Measurements from ENCODE around the gene PLPP3.

Gene PLPP3

DNA sequence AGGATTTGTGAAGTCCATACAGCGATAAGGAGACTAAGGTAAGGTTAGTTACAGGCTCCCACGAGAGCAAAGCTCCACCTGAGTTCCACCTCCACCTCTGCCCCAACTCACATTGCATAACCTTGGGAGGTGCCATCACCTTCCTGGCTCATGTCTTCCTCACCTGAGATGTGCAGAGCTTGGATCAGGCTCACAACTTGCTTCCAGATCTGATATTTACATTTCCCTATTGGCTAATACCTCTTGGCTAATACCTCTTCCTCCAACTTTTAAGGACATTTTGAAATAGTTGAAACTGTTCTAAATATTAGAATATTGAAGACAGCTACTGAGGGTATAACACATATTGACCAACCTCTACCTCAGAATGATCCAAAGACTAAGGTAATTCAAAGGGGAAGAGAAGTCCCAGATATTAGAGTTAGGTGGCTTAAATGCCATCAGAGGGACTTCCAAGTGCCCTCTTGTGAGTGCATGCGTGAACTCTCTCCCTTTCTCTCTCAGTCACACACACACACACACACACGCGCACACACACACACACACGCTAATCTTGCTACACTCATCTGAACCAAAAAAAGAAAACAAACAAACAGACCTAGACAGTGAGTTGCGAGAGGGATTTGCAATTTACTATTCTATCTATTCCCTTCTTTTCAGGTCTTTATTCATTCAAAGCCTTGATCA lies 134.3 kb downstream of the PLPP3 start:
- TF ChIP-seq, protein P1, sequence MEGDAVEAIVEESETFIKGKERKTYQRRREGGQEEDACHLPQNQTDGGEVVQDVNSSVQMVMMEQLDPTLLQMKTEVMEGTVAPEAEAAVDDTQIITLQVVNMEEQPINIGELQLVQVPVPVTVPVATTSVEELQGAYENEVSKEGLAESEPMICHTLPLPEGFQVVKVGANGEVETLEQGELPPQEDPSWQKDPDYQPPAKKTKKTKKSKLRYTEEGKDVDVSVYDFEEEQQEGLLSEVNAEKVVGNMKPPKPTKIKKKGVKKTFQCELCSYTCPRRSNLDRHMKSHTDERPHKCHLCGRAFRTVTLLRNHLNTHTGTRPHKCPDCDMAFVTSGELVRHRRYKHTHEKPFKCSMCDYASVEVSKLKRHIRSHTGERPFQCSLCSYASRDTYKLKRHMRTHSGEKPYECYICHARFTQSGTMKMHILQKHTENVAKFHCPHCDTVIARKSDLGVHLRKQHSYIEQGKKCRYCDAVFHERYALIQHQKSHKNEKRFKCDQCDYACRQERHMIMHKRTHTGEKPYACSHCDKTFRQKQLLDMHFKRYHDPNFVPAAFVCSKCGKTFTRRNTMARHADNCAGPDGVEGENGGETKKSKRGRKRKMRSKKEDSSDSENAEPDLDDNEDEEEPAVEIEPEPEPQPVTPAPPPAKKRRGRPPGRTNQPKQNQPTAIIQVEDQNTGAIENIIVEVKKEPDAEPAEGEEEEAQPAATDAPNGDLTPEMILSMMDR (IDR thresholded peaks at IDR 0.05; ENCODE audit: low read depth, low read length): no peak
- Histone ChIP-seq H3K4me1 (no peaks in the 10 kb centered on the region), H3K4me3 (ENCODE audit: low read depth, low read length) (no peak overlapping the region), H3K36me3 (no peaks in the 10 kb centered on the region), H3K9me3 (no peaks in the 10 kb centered on the region), H3K27me3 (no peaks in the 10 kb centered on the region)
- DNase-seq: no peak
